ENCODE results near the gene RHOH. TPM values are rescaled to one million over a fixed set of nuclear protein-coding genes. Genes with fewer than 3 reads are reported as not detected.

Gene RHOH
- total RNA-seq, 2 donors from 2014 or later, result 0.47 to 1.2 TPM

- DNase-seq (ENCODE audit: low spot score), result no peak
- no peak overlapping the region for H3K27ac ChIP-seq
- no peaks in the 10 kb centered on the region for H3K27me3 ChIP-seq
- H3K4me3 ChIP-seq, result no peak overlapping the region
- no peaks in the 10 kb centered on the region for H3K4me1 ChIP-seq
- TF ChIP-seq, protein P1, sequence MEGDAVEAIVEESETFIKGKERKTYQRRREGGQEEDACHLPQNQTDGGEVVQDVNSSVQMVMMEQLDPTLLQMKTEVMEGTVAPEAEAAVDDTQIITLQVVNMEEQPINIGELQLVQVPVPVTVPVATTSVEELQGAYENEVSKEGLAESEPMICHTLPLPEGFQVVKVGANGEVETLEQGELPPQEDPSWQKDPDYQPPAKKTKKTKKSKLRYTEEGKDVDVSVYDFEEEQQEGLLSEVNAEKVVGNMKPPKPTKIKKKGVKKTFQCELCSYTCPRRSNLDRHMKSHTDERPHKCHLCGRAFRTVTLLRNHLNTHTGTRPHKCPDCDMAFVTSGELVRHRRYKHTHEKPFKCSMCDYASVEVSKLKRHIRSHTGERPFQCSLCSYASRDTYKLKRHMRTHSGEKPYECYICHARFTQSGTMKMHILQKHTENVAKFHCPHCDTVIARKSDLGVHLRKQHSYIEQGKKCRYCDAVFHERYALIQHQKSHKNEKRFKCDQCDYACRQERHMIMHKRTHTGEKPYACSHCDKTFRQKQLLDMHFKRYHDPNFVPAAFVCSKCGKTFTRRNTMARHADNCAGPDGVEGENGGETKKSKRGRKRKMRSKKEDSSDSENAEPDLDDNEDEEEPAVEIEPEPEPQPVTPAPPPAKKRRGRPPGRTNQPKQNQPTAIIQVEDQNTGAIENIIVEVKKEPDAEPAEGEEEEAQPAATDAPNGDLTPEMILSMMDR (IDR thresholded peaks at IDR 0.05), result no peak
- no peaks in the 10 kb centered on the region for H3K36me3 ChIP-seq
- no peaks in the 10 kb centered on the region for H3K9me3 ChIP-seq
These were observed 41.3 kb downstream of the RHOH start for GRCh38 chr4:40238008-40238699.

DNA sequence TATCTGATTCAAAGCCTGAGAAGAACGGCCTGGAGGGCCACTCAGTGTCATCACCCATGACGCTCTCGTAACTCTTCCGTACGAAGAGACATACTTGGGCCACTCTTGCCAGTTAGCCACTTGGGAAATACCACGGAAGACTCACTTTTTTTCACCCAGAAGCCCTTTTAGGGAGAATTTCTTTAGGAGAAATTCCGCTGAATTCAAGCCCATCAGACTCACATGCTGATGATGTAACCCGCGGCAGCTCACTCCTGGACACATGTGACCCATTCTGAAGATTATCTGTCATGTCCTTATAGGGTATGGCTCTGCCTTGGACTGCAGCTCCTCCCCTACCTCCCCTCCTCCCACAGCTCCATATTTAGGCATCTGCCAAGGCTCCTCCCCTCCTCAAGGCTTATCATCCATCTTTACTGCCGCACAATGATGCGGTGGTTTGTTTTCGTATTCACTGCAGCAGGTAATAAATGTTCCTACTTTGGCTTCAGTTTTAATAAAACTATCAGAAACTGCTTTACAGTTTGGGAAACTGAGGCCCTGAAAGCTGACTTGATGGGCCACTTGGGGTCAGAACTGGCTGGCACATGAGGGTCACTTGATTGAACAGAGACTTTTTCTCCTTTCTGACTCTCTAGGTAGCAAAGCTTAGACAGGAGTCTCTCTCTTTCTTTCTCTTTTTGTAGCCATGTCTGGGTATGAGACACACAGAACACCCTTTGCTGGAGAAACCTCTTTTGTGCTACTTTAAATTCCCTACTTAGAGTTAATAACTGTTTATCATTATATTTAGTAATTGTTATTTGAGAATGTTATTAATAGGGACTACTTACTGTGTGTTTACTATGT lies 42.1 kb downstream of the RHOH start:
- H3K27me3 ChIP-seq, result no peaks in the 10 kb centered on the region
- no peaks in the 10 kb centered on the region for H3K9me3 ChIP-seq
- no peak overlapping the region for H3K27ac ChIP-seq
- H3K36me3 ChIP-seq, result no peaks in the 10 kb centered on the region
- no peak overlapping the region for H3K4me3 ChIP-seq
- TF ChIP-seq, protein P1 (IDR thresholded peaks at IDR 0.05), result no peak
- DNase-seq (ENCODE audit: low spot score), result no peak
- no peaks in the 10 kb centered on the region for H3K4me1 ChIP-seq

GRCh38 chr4:40240040-40240653 lies 43.3 kb downstream of the RHOH start:
- no peaks in the 10 kb centered on the region for H3K36me3 ChIP-seq
- no peak overlapping the region for H3K27ac ChIP-seq
- H3K4me1 ChIP-seq, result no peaks in the 10 kb centered on the region
- TF ChIP-seq, protein P1 (IDR thresholded peaks at IDR 0.05), result no peak
- H3K4me3 ChIP-seq, result no peak overlapping the region
- no peaks in the 10 kb centered on the region for H3K27me3 ChIP-seq
- DNase-seq (ENCODE audit: low spot score), result no peak
- H3K9me3 ChIP-seq, result no peaks in the 10 kb centered on the region

- Histone ChIP-seq H3K9me3 (no peaks in the 10 kb centered on the region), H3K4me1 (no peaks in the 10 kb centered on the region), H3K4me3 (no peak overlapping the region), H3K36me3 (no peaks in the 10 kb centered on the region), H3K27me3 (no peaks in the 10 kb centered on the region), H3K27ac (no peak overlapping the region)
- DNase-seq (ENCODE audit: low spot score), result no peak
- TF ChIP-seq, protein P1 (IDR thresholded peaks at IDR 0.05), result no peak
These were observed 44.2 kb downstream of the RHOH start for GRCh38 chr4:40241026-40241425.

DNA sequence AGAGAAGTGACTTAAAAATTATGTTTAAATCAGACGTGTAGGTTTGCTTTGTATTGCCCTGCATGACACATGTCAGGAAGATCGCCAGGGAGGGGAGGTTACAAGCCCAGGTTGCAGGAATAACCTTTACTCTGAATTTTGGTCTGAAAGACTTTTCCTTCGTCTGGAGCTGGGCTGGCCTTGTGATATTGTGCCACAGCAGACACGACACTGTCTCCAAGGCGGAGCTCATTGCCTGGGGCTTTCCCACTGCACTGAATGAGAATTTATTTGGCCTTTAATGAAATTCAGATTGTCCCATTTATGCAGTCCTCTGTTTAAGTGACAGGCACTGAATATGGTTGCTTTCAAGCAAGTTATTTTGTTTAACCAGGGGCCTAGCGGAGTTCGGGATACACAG lies 45.1 kb downstream of the RHOH start:
- no peaks in the 10 kb centered on the region for H3K36me3 ChIP-seq
- no peak overlapping the region for H3K27ac ChIP-seq
- TF ChIP-seq, protein P1 (IDR thresholded peaks at IDR 0.05), result no peak
- no peaks in the 10 kb centered on the region for H3K4me1 ChIP-seq
- no peak for DNase-seq (ENCODE audit: low spot score)
- H3K4me3 ChIP-seq, result no peak overlapping the region
- H3K27me3 ChIP-seq, result no peaks in the 10 kb centered on the region
- no peaks in the 10 kb centered on the region for H3K9me3 ChIP-seq
